Activated CD4-positive, alpha-beta memory T cell treated with anti-CD3 and anti-CD28 coated beads, Interleukin-2, amount 10 ng/mL, durations not matched to agents 7 days and 5 days (primary cell): ENCODE measurements around the gene IPO13. TPM values are rescaled to one million over a fixed set of nuclear protein-coding genes. Genes with fewer than 3 reads are reported as not detected.

Experiments used
- CTCF ChIA-PET: fragments of 350-600 bp; sonication (Branson Sonifier 250); formaldehyde crosslinking; loops from one replicate; lab custom pipeline; 2021; ENCODE audit warnings: antibody characterized with exemption, inconsistent platforms; lab: Charles Lee
- POLR2A ChIA-PET: fragments of 350-600 bp; sonication (Branson Sonifier 250); formaldehyde crosslinking; loops from one replicate; lab custom pipeline; 2021; ENCODE audit warnings: antibody characterized with exemption; lab: Charles Lee
- DNase-seq: peaks from one replicate; pipeline ENCODE4 v3.0.0-alpha.2; 2020
- H3K27ac Mint-ChIP-seq: one replicate; pipeline ENCODE4 v1.8.0; 2021; ENCODE audit warnings: mild to moderate bottlenecking, mixed read lengths
- H3K27me3 Mint-ChIP-seq: one replicate; pipeline ENCODE4 v1.8.0; 2021; ENCODE audit warnings: mixed read lengths
- H3K36me3 Mint-ChIP-seq: one replicate; pipeline ENCODE4 v1.8.0; 2021; ENCODE audit warnings: low read depth, mixed read lengths
- H3K4me1 Mint-ChIP-seq: one replicate; pipeline ENCODE4 v1.8.0; 2021; ENCODE audit warnings: mixed read lengths
- H3K4me3 Mint-ChIP-seq: one replicate; pipeline ENCODE4 v1.8.0; 2021; ENCODE audit warnings: mild to moderate bottlenecking, mixed read lengths
- H3K9me3 Mint-ChIP-seq: one replicate; pipeline ENCODE4 v1.8.0; 2021; ENCODE audit warnings: mixed read lengths
- total RNA-seq, 2 experiments: library from RNA; stranded (reverse); gene quantifications; one replicate each; pipeline ENCODE4 v1.2.3, GENCODE V29; 2021

The IPO13 gene
- total RNA-seq, 2 experiments from 2014 or later: 21.5 to 23.5 TPM

- Mint-ChIP-seq H3K36me3 (peaks cover 16% of the 10 kb centered on the region), H3K4me3 (peak overlapping the region; percentile 92), H3K27ac (no peak overlapping the region), H3K4me1 (peaks cover 49% of the 10 kb centered on the region), H3K9me3 (no peaks in the 10 kb centered on the region), H3K27me3 (no peaks in the 10 kb centered on the region)
- CTCF ChIA-PET: interaction anchor here (1.3 kb wide), 1 partner anchor 21 kb away, joined by 3 read pairs; no protein-coding TSS in a partner anchor
- POLR2A ChIA-PET: interaction anchor here (1.9 to 3.0 kb wide), 2 partner anchors 22 to 25 kb away, joined by 6 to 20 read pairs; partner anchors contain the start of gene IPO13
- DNase-seq: no peak
Measured at GRCh38 chr1:43971336-43971980, 24.7 kb downstream of the IPO13 start.

GRCh38 chr1:43973981-43974442 lies 27.3 kb downstream of the IPO13 start:
- H3K9me3 Mint-ChIP-seq: no peaks in the 10 kb centered on the region
- no peak for DNase-seq
- H3K36me3 Mint-ChIP-seq: peaks cover 34% of the 10 kb centered on the region
- POLR2A ChIA-PET: interaction anchor here (1.2 to 3.5 kb wide), 4 partner anchors 27 to 324 kb away, joined by 3 to 18 read pairs (median 9); partner anchors contain the start of genes IPO13, KDM4A and ST3GAL3
- peak overlapping the region; percentile 80 for H3K27ac Mint-ChIP-seq
- H3K4me1 Mint-ChIP-seq: peaks cover 69% of the 10 kb centered on the region
- no peaks in the 10 kb centered on the region for H3K27me3 Mint-ChIP-seq
- H3K4me3 Mint-ChIP-seq: peak overlapping the region; percentile 89
- CTCF ChIA-PET: interaction anchor here (0.9 to 2.1 kb wide), 4 partner anchors 18 to 39 kb away, joined by 3 to 6 read pairs (median 4); no protein-coding TSS in a partner anchor

- Mint-ChIP-seq H3K27me3 (no peaks in the 10 kb centered on the region), H3K4me3 (peak within 1 kb of the TSS; percentile 89), H3K36me3 (peaks cover 34% of the 10 kb centered on the region), H3K4me1 (peaks cover 63% of the 10 kb centered on the region), H3K9me3 (no peaks in the 10 kb centered on the region), H3K27ac (peak within 1 kb of the TSS; percentile 80)
- CTCF ChIA-PET: interaction anchor here (0.7 to 2.1 kb wide), 7 partner anchors 15 to 211 kb away, joined by 3 to 10 read pairs (median 3); partner anchors contain the start of gene IPO13
- peak; percentile 96 for DNase-seq
- POLR2A ChIA-PET: interaction anchor here (0.5 to 3.5 kb wide), 16 partner anchors 11 to 657 kb away, joined by 3 to 19 read pairs (median 4); partner anchors contain the start of genes CCDC24, ELOVL1, IPO13 and KDM4A
Measured at GRCh38 chr1:43974443-43975248, 27.9 kb downstream of the IPO13 start, which contains the start of gene ATP6V0B. ATP6V0B (plus strand) TSS chr1:43974960; CDS start chr1:43975041, 81 bp downstream.

- ChIA-PET CTCF (interaction anchor here (0.7 to 2.1 kb wide), 9 partner anchors 15 to 212 kb away, joined by 3 to 10 read pairs (median 3); partner anchors contain the start of gene IPO13), POLR2A (interaction anchor here (0.5 to 3.5 kb wide), 17 partner anchors 11 to 746 kb away, joined by 3 to 19 read pairs (median 3); partner anchors contain the start of genes CCDC24, ELOVL1, IPO13 and KDM4A)
- Mint-ChIP-seq H3K9me3 (no peaks in the 10 kb centered on the region), H3K27ac (peak overlapping the region; percentile 80), H3K4me1 (peaks cover 63% of the 10 kb centered on the region), H3K36me3 (peaks cover 34% of the 10 kb centered on the region), H3K4me3 (peak overlapping the region; percentile 89), H3K27me3 (no peaks in the 10 kb centered on the region)
- DNase-seq: peak; percentile 40
Measured at GRCh38 chr1:43975249-43975961, 28.7 kb downstream of the IPO13 start.

GRCh38 chr1:43976045-43976444 lies 29.3 kb downstream of the IPO13 start:
- ChIA-PET CTCF (interaction anchor here (1.1 to 2.1 kb wide), 6 partner anchors 17 to 212 kb away, joined by 3 to 10 read pairs (median 4); partner anchors contain the start of gene IPO13), POLR2A (interaction anchor here (0.8 to 3.5 kb wide), 9 partner anchors 11 to 745 kb away, joined by 3 to 19 read pairs (median 9); partner anchors contain the start of genes CCDC24, ELOVL1, IPO13 and KDM4A)
- Mint-ChIP-seq H3K27ac (peak overlapping the region; percentile 80), H3K27me3 (no peaks in the 10 kb centered on the region), H3K36me3 (peaks cover 34% of the 10 kb centered on the region), H3K4me3 (peak overlapping the region; percentile 89), H3K9me3 (no peaks in the 10 kb centered on the region), H3K4me1 (peaks cover 60% of the 10 kb centered on the region)
- no peak for DNase-seq

GRCh38 chr1:43976890-43977289 lies 30.1 kb downstream of the IPO13 start:
- H3K27ac Mint-ChIP-seq: no peak overlapping the region
- H3K9me3 Mint-ChIP-seq: no peaks in the 10 kb centered on the region
- no peak for DNase-seq
- ChIA-PET CTCF (interaction anchor here (1.1 to 2.1 kb wide), 2 partner anchors 30 to 71 kb away, joined by 3 to 10 read pairs; partner anchors contain the start of gene IPO13), POLR2A (interaction anchor here (2.4 kb wide), 1 partner anchor 16 kb away, joined by 15 read pairs; no protein-coding TSS in a partner anchor)
- no peaks in the 10 kb centered on the region for H3K27me3 Mint-ChIP-seq
- peaks cover 34% of the 10 kb centered on the region for H3K36me3 Mint-ChIP-seq
- peak overlapping the region; percentile 89 for H3K4me3 Mint-ChIP-seq
- peaks cover 57% of the 10 kb centered on the region for H3K4me1 Mint-ChIP-seq

GRCh38 chr1:43977376-43978263 lies 30.9 kb downstream of the IPO13 start:
- CTCF ChIA-PET: no interaction called here
- POLR2A ChIA-PET: interaction anchor here (1.0 kb wide), 1 partner anchor 27 kb away, joined by 3 read pairs; no protein-coding TSS in a partner anchor
- DNase-seq: no peak
- Mint-ChIP-seq H3K36me3 (peaks cover 34% of the 10 kb centered on the region), H3K4me1 (peaks cover 60% of the 10 kb centered on the region), H3K4me3 (peak overlapping the region; percentile 72), H3K9me3 (no peaks in the 10 kb centered on the region), H3K27ac (no peak overlapping the region), H3K27me3 (no peaks in the 10 kb centered on the region)

GRCh38 chr1:43978264-43978550 lies 31.5 kb downstream of the IPO13 start:
- no peak overlapping the region for H3K27ac Mint-ChIP-seq
- peak overlapping the region; percentile 72 for H3K4me3 Mint-ChIP-seq
- no peak for DNase-seq
- no peaks in the 10 kb centered on the region for H3K27me3 Mint-ChIP-seq
- H3K4me1 Mint-ChIP-seq: peaks cover 61% of the 10 kb centered on the region
- H3K9me3 Mint-ChIP-seq: no peaks in the 10 kb centered on the region
- ChIA-PET CTCF (no interaction called here), POLR2A (interaction anchor here (1.0 kb wide), 1 partner anchor 28 kb away, joined by 3 read pairs; no protein-coding TSS in a partner anchor)
- peaks cover 31% of the 10 kb centered on the region for H3K36me3 Mint-ChIP-seq

GRCh38 chr1:43978551-43979260 lies 32.0 kb downstream of the IPO13 start, which contains the start of gene B4GALT2:
B4GALT2 (plus strand) TSS chr1:43979210; CDS start chr1:43981161, 1,951 bp downstream.
- Mint-ChIP-seq H3K4me1 (peaks cover 56% of the 10 kb centered on the region), H3K9me3 (no peaks in the 10 kb centered on the region), H3K4me3 (peak within 1 kb of the TSS; percentile 79), H3K27me3 (no peaks in the 10 kb centered on the region), H3K36me3 (peaks cover 26% of the 10 kb centered on the region), H3K27ac (peak within 1 kb of the TSS; percentile 52)
- POLR2A ChIA-PET: interaction anchor here (1.0 kb wide), 1 partner anchor 28 kb away, joined by 3 read pairs; no protein-coding TSS in a partner anchor
- DNase-seq: peak; percentile 55
- CTCF ChIA-PET: no interaction called here

- POLR2A ChIA-PET: interaction anchor here (1.3 kb wide), 1 partner anchor 9 kb away, joined by 4 read pairs; the partner anchor contains the start of gene DPH2
- peaks cover 25% of the 10 kb centered on the region for H3K36me3 Mint-ChIP-seq
- CTCF ChIA-PET: no interaction called here
- peaks cover 51% of the 10 kb centered on the region for H3K4me1 Mint-ChIP-seq
- no peak for DNase-seq
- no peaks in the 10 kb centered on the region for H3K27me3 Mint-ChIP-seq
- no peak overlapping the region for H3K4me3 Mint-ChIP-seq
- no peak overlapping the region for H3K27ac Mint-ChIP-seq
- no peaks in the 10 kb centered on the region for H3K9me3 Mint-ChIP-seq
Measured at GRCh38 chr1:43979261-43979527, 32.4 kb downstream of the IPO13 start.
